HG03103 (cell line): ENCODE data around the gene BSPRY.
A peak's percentile ranks its signal among the peaks of the same experiment; 100 is the strongest.
"Not testable (repeated sequence)": the region's sequence is repeated elsewhere in the genome, so short reads cannot be mapped to it uniquely, and the experiment has no call there.

Experiments used
- ATAC-seq: cut with Tn5 transposase; IDR thresholded peaks from one replicate; pipeline ENCODE4 v1.9.1; 2021; ENCODE audit warnings: low read depth; ENCODE audit not compliant: unreplicated experiment

Gene BSPRY

DNA sequence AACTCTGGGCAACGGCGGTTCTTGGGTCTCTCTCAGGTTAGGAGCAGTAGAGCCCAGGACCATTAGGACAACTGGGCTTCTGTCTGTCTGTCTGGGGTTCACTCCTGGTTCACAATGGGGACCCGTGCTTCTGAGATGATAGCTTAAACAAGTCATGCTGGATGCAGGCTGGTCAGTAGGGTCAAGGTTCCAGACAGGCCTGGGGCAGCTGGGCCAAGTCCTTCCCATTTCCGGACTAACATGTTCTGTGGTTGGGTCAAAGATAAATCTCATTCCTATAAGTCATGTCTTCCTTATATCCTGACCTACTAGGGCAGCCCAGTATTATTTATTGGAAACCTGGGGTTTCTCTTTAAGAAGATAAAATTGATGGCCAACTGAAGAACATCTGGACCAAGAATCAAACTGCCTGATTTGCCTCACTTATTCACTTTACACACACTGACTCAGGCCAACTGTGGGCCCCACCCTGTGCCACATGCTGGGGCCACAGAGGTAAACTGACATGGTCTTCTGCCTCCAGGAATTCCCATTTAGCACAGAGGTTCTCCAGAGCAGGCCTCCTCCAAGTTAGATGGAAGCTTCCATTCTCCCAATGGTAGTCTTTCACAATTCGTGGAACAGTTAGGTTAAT lies 19.1 kb downstream of the BSPRY start:
- no peak for ATAC-seq

DNA sequence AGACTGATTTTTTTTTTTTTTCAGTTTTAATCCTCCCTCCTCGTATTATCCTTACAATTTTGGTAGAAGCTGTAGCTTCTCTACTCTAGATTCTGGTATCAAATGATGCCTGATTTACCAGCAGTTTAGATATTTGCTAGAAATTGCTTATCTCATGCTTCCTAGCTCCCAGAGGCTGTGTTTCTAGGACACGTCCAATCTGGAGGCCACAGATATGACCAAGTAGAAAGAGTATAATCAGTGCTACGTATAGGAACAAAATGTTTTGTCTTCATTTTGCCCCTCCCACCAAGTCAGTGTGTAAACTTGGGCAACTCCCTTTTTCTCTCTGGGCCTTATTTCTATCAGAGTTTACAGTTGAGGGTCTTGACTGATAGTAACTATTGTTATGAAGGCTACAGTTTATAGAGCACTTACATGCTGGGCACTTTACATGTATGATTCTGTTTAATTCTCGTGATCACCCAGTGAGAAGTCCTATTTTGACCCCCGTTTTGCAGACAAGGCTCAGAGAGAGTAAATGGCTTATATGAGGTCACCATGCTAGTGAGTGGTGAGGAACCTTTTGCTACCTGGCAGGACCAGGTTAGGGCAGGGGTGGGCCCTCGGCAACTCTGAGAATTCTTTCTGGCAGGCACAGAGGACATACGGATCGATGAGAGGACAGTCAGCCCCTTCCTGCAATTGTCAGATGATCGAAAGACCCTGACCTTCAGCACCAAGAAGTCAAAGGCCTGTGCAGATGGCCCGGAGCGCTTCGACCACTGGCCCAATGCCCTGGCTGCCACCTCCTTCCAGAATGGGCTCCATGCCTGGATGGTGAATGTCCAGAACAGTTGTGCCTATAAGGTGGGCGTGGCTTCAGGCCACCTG lies 19.9 kb downstream of the BSPRY start:
- ATAC-seq, result no peak

DNA sequence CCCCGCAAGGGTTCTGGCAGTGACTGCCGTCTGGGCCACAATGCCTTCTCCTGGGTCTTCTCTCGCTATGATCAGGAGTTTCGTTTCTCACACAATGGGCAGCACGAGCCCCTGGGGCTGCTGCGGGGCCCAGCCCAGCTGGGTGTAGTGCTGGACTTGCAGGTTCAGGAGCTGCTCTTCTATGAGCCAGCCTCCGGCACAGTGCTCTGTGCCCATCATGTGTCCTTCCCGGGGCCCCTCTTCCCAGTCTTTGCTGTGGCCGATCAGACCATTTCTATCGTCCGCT lies 20.5 kb downstream of the BSPRY start:
- no peak for ATAC-seq

DNA sequence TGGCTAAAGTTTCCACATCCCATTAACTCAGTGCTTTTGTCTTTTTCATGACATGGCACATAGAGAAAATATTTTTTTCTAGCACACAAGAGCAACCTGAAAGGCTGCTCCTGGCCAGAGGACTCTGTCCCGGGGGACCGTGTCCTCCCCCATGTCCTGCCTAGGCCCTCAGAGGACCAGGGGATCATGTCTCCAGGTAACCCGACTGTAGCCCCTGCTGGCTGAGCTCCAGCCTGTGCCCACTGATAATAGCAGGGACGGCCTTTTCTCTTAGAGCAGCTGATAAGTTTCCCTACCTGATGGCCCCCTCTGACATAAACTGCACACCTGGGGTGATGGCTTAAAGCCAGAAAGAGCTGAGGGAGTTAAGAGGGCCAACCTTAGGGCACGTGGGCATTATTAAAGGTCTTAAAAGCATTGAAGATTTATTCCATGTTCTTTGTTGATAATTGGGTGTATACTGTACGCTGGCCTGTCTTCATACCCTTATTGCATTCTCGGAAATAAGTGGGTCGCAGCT lies 21.5 kb downstream of the BSPRY start:
- no peak for ATAC-seq

DNA sequence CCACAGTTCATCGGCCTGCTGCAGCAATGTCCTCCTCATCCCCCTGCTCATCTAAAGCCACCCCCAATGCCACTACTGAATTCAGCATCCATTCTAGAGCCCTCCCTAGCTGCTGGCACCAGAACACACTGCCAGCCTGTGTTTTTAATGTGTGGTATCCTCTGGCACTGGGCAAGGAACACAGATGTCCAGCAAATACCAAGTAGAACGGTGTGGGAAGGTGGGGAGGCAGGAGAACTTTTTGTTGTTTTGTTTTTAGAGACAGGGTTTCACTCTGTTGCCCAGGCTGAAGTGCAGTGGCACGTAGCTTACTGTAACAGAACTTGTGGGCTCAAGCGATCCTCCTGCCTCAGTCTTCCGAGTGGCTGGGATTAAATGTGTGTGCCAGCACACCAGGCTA lies 22.7 kb downstream of the BSPRY start:
- no peak for ATAC-seq

DNA sequence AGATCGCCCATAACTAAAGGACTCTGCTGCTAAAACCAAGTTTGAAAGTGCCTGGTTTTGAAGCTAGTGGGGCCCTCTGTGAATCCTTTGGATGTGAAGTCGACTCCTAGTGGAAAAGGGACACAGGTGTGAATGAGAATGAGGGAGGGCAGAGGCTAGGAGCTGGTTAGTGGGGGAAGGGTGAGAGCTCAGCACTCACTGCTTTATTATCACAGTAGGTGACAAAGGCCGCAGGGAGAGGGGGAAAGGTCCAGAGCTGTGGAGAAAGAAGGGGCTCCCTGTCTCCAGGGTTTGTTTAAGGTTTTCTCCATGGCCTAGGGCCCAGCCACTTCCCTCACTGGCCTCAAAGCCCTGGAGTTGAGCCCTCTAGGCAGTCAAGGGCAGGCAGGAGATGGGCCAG lies 23.9 kb downstream of the BSPRY start:
- ATAC-seq, result no peak

DNA sequence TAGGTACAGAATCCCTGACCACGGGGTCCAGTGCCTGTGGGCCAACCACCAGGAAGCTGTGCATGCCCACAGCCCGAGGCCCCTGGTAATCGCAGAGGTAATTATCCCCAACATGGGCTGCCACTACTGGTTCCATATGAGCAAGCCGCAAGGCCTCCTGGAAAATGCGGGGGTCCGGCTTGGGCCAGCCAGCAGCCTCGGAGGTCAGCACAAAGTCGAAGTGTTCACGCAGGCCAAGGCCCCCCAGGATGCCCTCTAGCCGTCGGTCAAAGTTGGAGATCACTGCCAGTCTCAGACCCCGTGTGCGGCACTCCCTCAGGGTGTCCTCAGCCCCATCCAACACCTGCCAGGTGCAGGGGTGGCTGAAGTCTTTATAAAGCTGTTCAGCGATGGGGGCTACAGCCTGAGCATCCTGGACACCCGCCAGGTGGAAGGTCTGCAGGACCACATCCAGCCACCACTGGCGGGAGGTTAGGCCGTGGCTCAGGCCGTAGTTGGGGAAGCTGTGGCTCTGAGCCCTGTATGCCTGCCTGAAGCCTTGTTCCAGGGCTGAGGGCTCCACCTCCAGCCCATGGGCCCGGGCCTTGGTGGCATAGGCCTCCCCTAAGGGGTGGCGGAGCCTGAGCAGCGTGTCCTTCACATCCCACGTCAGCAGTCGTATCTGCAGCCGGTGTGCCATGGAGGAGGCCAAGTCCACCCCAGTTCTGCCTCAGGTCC lies 24.5 kb downstream of the BSPRY start:
- no peak for ATAC-seq

DNA sequence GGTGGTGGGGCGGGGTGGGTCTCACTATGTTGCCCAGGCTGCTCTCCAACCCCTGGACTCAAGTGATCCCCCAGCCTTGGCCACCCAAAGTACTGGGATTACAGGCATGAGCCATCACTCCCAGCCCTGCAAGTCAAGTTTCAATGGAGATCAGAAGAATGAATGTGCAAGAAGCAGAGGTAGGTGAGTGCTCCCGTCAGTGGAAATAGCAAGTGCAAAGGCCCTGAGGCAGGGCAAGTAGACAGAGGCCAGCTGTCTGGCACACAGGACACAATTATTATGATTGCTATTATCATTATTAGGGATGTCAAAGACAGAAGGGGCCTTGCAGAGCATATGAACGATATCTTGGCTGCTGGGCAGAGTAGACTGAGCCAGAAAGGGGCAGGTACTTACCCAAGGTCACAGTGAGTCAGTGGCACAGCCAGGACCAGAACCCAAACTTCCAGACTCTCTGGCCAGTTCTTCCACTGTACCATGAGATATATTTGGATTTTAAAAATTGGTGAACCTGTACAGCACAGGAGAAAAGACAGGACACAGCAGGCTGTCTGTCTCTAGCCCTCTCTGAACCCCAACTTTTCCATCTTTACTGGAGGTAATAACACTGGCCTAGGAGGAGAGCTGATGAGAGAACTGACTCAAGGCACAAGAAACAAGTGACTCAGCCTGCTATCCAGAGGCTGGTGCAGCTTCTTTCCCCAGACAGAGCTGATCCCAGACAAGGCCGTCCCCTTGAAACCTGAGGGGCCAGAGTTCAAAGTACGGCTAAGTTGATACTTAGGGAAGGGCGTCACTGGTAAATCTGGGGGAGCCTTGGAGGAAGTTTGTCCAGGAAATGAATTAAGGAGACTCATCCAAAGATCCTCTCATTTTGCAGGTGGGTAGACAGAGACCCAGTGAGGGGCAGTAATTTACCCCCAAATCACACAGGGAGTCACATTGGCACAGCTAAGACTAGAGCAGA lies 26.0 kb downstream of the BSPRY start:
- no peak for ATAC-seq

DNA sequence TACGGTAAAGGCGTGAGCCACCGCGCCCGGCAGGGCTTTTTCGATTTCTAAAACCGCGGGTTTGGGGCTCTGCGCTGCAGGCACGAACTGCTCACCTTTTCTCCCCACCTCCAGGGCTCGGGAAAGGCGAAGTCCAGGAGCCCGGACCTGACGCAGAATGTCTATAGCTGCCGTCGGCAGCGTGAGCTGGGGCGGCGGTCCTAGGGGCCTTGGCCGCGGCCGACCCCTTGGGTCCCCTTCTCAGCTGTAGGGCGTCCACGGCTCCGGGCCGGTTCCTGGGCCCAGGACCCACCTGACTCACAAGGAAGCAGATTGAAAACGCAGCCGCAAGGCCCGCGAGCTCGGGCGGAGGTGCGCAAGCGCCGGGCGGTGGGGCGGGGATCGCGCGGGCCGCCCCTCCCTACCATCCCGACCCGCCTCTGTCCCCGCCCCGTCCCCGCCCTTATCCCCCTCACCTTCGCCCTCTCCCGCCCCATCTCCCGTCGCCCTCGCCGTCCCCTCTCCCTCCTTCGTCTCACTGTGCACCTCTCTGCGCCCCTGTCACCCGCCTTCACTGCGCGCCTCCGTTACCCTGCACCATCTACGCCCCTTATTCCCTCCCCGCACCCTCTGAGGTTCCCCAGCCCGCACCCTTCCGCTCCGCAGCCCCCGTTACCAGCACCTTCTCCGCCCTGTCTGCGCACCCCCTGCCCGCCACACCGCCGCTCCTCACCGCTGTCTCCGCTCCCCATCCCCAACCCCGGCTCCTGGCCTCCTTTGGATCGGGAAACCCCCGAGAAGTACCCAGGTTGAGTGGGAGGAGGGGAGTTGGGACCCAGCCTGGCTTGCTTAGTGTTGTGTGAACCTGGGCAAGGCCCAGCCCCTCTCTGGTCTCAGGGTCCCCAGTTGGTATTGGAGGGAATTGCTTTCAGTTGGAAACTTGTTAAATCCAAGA lies 27.6 kb downstream of the BSPRY start, which contains the start of gene HDHD3:
Gene HDHD3, minus strand, starts transcription at position 353 of the 934 bp plus-strand sequence. CDS start 2,632 bp downstream, outside the sequence.
- peak; percentile 53 for ATAC-seq

DNA sequence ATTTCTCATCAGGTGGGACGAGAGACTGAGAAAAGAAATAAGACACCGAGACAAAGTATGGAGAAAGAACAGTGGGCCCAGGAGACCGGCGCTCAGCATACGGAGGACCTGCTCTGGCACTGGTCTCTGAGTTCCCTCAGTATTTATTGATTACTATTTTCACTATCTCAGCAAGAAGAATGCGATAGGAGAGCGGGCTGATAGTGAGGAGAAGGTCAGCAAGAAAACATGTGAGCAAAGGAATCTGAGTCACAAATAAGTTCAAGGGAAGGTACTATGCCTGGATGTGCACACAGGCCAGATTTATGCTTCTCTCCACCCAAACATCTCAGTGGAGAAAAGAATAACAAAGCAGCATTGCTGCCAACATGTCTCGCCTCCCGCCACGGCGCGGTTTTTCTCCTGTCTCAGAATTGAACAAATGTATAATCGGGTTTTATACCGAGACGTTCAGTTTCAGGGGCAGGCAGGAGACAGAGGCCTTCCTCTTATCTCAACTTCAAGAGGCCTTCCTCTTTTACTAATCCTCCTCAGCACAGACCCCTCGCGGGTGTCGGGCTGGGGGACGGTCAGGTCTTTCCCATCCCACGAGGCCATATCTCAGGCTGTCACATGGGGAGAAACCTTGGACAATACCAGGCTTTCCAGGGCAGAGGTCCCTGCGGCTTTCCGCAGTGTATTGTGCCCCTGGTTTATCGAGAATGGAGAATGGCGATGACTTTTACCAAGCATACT lies 29.9 kb downstream of the BSPRY start:
- not testable (repeated sequence) for ATAC-seq

DNA sequence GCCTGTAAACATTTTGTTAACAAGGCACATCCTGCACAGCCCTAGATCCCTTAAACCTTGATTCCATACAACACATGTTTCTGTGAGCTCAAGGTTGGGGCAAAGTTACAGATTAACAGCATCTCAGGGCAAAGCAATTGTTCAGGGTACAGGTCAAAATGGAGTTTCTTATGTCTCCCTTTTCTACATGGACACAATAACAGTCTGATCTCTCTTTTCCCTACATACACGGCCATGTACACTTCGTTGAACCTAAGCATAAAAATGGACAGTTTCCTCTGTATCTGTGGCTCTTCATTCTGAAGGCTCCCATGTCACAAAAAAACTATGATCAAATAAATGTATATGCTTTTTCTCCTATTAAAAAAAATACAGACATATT lies 30.5 kb downstream of the BSPRY start:
- not testable (repeated sequence) for ATAC-seq

DNA sequence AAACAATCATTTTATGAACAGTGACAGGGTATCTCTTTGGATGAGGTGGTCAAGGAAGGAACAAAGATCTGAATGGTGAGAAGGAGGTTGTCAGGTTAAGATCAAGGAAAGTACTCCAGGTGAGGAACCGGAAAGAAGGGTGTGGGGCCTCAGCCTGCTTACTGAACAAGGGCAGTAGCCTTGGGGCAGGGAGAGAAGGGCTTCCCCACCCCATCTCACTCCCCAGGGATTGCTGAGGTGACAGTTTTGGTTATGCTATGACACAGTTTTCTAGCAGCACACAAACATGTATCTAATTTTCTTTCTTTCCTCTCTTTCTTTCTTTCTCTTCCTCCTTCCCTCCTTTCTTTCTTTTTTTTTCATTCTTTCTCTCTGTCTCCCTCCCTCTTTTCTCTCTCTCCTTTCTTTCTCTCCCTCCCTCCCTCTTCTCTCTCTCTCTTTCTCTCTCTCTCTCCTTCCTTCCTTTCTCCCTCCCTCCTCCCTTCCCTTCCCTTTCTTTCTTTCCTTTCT lies 31.6 kb downstream of the BSPRY start:
- peak; percentile 66 for ATAC-seq

DNA sequence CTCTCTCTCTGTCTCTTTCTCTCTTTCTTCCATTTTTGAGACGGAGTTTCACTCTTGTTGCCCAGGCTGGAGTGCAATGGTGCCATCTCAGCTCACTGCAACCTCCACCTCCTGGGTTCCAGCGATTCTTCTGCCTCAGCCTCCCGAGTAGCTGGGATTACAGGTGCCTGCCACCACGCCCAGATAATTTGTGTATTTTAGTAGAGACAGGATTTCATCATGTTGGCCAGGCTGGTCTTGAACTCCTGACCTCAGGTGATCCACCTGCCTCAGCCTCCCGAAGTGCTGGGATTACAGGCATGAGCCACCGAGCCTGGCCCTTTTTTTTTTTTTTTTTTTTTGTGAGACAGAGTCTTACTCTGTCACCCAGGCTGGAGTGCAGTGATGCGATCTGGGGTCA lies 32.1 kb downstream of the BSPRY start:
- not testable (repeated sequence) for ATAC-seq

DNA sequence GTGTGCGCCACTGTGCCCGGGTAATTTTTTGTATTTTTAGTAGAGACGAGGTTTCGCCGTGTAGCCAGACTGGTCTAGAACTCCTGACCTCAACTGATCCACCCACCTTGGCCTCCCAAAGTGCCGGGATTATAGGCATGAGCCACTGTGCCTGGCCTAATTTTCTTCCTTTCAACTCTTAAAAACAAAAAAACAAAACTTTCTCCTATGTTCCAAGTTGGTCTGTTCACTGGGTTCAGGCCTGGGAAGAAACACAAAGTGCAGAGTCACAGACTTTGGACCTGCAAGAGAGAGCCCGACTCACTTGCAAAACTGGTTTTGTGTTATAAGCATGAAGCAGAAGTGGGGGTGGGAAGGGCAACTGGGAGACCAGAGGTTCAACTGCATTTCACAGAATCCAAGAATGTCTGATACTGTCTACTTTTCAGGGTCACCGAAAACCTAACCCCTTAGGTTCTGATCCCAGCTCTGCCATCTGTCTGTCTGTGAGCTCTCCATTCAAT lies 32.6 kb downstream of the BSPRY start:
- ATAC-seq, result no peak

DNA sequence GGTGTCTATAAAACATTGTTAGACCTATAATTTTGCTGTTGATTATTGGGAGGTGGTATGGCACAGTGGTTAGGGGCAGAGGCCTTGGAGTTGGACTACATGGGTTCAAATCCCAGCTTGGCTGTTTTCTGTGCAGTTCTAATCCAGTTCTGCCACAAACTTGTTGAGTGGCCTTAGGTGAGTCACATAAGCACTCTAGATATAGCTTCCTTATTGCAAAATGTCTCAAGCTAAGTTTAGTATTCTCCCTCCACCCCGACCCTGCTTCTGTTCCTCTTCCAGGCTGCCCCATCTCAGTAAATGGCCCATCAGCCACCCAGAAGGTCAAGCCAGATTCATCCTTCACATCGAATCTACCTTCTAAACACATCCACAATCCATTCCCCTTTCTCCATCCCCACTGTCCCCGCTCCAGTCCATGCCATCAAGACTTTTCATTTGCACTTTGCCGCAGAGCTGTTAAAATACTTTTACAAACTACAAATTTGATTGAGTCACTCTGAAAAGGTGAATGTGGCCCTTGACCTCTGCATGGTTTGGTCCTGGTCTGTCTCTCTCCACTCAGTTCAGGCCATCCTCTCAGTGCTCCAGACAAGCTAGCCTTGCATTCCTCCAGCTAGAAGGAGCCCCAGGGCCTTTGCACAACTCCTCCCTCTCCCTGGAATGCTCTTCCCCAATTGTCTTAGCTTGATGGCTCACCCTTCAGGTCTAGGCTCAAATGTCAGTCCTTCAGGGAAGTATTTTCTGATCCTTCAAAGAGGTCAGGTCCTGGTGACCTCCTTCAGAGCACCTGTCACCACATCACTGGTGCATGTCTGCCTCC lies 37.4 kb downstream of the BSPRY start:
- no peak for ATAC-seq

DNA sequence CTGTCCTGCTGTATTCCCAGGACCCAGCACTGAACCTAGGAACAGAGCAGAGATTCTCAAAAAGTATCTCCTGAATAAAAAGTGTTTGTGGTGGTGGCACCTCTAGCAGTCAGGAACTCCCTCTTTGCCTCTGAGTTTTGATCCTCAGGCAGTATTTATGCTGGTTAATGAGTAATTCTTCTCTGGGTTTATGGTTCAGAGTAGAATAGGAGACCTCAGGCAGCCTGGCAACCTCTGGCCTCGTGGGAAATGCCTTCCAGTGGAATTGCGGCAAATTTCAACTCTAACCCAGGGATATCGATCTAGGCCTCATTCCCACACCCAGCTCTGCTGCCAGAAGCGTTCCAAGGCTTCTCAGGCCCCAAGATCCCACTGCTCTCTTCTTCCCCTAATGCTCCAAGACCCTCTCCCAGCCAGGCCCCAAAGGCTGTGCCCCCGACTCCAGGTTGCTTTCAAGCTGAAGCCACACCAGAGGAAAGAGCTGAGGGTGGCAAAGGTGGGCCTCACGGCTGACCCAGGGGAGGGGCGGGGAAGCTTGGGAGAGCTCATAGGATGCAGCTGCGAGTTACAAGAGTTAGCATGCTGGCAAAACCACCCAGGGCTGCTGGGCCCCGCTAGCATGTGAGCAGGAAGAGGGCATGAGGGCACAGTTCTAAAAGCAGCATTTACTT lies 38.4 kb downstream of the BSPRY start:
- ATAC-seq, result no peak

DNA sequence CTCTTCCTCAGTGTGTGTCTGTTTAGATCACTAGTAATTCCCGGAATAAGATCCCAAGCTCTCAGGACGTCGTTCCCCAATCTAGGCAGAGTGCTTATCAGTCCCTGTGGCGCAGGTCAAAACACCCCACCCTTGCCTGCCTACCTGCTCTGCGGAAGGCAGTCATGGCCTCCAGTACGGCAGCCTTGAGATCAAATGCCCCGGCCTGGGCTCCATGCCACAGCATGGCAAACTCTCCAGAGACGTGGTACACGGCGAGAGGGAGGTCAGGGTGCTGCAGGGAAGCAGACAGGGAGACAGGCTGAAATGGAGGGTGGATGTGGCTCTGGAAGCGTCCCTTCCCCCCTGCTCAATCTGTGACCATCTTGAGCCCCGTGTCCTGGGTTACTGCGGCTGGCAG lies 39.5 kb downstream of the BSPRY start:
- no peak for ATAC-seq
